Duodenal mucosa (tissue), 2 donors: ENCODE measurements around the gene INTS6.

Source experiments
- H3K27ac ChIP-seq: one replicate; pipeline ENCODE4 v1.7.0; 2013; ENCODE audit warnings: low read depth, low read length
- H3K27me3 ChIP-seq, 2 donors: one replicate each; pipeline ENCODE4 v1.7.0; 2013; ENCODE audit warnings: low read length in 2 of 2, control low read depth in 1 of 2; ENCODE audit not compliant: insufficient read depth in 2 of 2, control insufficient read depth in 1 of 2
- H3K36me3 ChIP-seq, 2 donors: one replicate each; pipeline ENCODE4 v1.7.0; 2013; ENCODE audit warnings: low read length in 2 of 2, control low read depth in 1 of 2; ENCODE audit not compliant: insufficient read depth in 2 of 2, control insufficient read depth in 1 of 2
- H3K4me1 ChIP-seq, 2 donors: one replicate each; pipeline ENCODE4 v1.7.0; 2013; ENCODE audit warnings: low read length in 2 of 2, control low read depth in 1 of 2; ENCODE audit not compliant: insufficient read depth in 2 of 2, control insufficient read depth in 1 of 2
- H3K4me3 ChIP-seq, 2 donors: one replicate each; pipeline ENCODE4 v1.7.0; 2013; ENCODE audit warnings: low read length in 2 of 2, low read depth in 1 of 2
- H3K9ac ChIP-seq, 2 donors: one replicate each; pipeline ENCODE4 v1.7.0; 2013; ENCODE audit warnings: low read length in 2 of 2, low read depth in 1 of 2
- H3K9me3 ChIP-seq, 2 donors: one replicate each; pipeline ENCODE4 v1.7.0; 2013; ENCODE audit warnings: low read length in 2 of 2, control low read depth in 1 of 2; ENCODE audit not compliant: control insufficient read depth in 1 of 2

Gene INTS6

GRCh38 chr13:51311957-51312520 is 140.8 kb downstream of the INTS6 start:
- no peaks in the 10 kb centered on the region for H3K4me1 ChIP-seq
- peaks cover 0 to 3% of the 10 kb centered on the region in 2 donors for H3K27me3 ChIP-seq
- no peak overlapping the region for H3K27ac ChIP-seq
- H3K4me3 ChIP-seq = no peak overlapping the region
- no peak overlapping the region for H3K9ac ChIP-seq
- no peaks in the 10 kb centered on the region for H3K9me3 ChIP-seq
- no peaks in the 10 kb centered on the region for H3K36me3 ChIP-seq
